ENCODE measurements around the gene IGF1R.

The IGF1R gene

GRCh38 chr15:98705070-98705469 lies 56.7 kb downstream of the IGF1R start:
- no peak for DNase-seq (ENCODE audit: low read depth in 2 of 2)

- DNase-seq (ENCODE audit: low read depth in 2 of 2), result no peak
These were observed 58.0 kb downstream of the IGF1R start for GRCh38 chr15:98706387-98706786.

DNA sequence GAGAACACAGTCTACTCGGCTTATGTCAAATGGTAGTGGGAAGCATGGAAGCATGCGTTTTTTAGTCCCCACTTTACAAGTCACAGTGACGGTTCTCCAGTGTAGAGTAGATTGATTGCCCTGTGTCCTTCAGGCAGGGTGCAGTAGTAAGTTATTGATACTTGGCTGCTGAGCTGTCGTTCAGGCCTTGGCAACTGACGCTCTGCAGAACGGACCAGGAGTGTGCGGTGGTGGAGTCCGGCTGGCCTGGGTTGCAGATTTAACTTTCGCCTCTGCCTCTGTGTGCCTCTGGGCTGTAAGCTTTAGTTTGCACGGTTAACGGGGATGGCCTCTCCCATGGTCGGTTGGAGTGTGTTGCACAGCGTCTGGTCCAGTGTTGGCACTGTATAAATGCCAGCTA lies 58.6 kb downstream of the IGF1R start:
- no peak for DNase-seq (ENCODE audit: low read depth in 2 of 2)

DNA sequence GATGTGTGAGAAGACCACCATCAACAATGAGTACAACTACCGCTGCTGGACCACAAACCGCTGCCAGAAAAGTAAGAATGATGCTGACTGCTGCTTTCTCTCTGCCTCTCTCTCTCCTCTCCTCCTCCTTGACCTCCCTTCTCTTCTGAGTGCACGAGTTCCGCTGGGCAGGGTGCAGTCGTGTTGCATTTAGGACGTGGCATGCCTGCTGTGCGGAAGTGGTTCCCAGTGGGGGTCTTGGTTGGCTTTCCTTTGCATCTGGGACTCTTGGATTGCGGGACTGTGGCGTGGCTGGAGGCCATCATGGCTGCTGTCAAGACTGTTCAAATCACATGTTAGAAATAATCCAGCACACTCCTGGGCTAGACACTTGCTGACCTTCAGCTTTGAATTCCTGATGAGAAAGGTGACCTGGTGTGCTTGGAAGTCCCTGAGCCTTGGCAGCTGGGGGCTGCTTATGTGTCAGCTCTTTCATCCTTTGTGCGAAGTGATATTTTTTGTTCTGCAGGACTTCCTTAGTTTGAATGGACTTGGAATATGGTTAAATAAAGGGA lies 59.8 kb downstream of the IGF1R start:
- no peak for DNase-seq (ENCODE audit: low read depth in 2 of 2)

- DNase-seq (ENCODE audit: low read depth in 2 of 2), result no peak
These were observed 63.5 kb downstream of the IGF1R start for GRCh38 chr15:98711810-98712209.

DNA sequence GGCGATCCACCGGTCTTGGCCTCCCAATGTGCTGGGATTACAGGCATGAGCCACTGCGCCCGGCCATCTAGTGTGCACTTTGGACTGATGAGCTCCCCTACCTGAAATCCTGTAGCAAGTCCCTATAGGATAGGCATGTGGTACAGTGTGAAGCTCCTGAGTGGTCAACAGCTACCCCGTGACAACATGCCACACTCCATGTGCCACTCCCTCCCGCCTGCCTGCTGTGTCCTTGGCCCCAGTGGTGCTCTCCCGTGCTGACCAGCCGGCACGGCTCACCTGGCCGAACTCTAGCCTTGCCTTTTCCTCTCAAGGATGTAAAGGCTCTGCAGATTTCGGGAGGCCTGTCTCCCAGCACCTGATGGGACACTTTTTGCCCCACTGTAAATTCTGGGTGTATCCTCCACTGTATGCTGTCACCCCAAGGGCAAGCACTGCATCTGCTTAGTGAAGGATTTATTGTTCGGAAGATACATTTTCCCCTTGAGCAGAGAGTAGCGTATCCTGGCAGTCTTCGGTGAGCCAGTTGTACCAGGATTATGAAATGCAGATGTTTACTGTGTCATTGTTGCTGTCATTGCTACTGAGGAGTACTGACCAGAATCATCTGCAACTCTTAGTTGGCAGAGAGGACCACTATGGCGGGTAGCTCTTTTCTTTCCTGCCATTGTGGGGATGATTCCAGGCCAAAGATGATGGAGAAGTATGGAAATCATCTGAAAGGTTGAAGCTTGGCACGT lies 64.7 kb downstream of the IGF1R start:
- DNase-seq (ENCODE audit: low read depth in 2 of 2), result no peak

GRCh38 chr15:98713585-98714001 lies 65.3 kb downstream of the IGF1R start:
- DNase-seq (ENCODE audit: low read depth in 2 of 2), result no peak

DNA sequence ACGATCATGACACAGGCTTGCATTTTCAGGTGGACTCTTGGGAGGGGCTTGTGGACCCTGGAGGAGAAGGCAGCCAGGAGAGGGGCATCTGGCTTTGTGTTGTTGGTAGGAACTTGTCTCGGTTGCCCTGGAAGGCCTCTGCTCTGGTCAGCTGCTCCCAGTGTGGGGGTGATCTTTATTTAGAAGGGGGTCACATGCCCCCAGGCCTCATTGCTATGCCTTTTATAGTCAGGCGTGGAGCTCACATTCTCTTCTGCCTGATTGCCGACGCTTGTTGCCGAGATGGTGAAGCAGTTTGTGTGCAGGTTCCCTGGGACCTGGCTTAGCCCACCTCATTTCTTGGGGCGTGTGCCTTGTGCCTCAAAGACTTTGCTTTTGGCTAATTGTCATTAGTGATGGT lies 66.6 kb downstream of the IGF1R start:
- no peak for DNase-seq (ENCODE audit: low read depth in 2 of 2)

DNA sequence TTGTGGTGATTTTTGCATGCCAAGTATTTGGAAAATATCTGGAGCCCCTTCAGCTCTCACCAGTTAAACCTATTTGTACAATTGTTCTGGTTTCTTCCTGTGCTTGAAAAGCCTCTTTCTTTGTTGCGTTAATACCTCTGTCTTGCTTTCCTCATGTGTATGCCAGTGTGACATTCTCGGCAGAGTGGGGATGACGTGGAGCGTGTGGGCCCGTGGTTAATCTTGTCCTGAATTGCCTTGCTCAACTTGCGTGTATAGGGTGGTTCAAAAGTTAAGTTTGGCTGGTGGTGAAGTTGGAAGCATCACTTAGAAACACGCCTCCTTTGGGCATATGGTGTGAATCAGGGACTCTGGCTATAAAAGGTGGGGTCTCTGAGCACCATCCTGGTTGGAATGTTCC lies 67.1 kb downstream of the IGF1R start:
- no peak for DNase-seq (ENCODE audit: low read depth in 2 of 2)

DNA sequence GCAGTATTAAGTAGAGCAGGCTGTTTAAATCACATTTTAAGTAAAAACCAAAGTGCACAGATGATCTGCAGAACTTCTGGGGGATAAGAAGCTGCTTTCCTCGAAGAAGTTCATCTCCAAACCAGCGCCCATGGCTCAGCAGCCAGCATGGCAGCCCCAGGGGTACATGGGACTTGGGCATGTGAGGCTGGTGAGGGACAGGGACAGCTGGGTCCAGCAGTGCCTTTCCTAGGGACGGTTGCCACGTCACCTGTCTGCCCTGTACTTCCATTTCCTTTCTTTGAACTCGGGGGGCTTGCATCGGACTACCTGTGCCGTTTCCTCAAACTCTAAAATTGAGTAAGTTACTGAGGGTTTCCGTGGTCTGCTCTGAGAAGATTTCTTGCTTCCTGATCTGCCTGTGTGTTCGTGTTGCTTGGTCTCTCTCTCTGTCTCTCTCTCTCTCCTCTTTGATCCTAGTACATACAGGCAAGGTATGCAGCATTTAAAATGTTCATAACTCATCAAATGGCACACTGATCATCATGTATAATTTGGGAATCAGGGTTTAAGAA lies 67.6 kb downstream of the IGF1R start:
- DNase-seq (ENCODE audit: low read depth in 2 of 2), result no peak

- no peak for DNase-seq (ENCODE audit: low read depth in 2 of 2)
These were observed 69.0 kb downstream of the IGF1R start for GRCh38 chr15:98717371-98717770.

GRCh38 chr15:98717942-98718341 lies 69.6 kb downstream of the IGF1R start:
- no peak for DNase-seq (ENCODE audit: low read depth in 2 of 2)

DNA sequence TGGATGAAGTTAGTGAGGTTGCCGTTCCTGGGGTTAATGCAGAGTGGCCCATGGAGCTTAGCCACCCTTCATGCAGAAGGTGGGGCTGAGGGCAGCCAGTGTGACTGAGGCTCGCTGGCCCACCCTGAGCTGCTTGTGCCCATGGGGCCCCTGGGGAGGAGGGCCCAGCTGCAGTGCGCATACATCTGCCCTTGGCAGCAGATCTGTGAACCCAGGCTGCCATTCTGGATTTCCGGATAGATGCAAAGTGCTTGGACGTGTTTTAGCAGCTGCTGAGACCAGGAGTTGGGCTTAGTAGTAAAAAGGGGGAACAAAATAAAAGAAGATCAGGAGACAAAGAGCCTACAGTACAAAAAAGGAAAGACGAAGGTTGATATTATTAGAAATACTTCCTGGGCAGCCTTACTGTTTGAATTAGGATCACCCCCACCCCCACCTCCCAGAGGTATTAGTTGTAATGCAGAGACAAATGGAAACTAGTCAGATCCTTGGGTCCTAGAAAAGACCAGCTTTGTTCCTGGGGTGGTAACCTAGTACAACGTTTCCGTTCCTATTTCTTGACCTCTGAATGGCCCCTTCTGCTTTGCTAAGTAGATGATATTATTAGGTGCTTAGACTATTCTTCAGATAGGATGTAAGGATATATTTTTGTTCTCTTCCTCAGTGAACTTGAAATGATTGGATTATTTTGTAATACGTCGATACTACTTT lies 70.2 kb downstream of the IGF1R start:
- no peak for DNase-seq (ENCODE audit: low read depth in 2 of 2)

- DNase-seq (ENCODE audit: low read depth in 2 of 2), result no peak
These were observed 70.9 kb downstream of the IGF1R start for GRCh38 chr15:98719137-98719740.

DNA sequence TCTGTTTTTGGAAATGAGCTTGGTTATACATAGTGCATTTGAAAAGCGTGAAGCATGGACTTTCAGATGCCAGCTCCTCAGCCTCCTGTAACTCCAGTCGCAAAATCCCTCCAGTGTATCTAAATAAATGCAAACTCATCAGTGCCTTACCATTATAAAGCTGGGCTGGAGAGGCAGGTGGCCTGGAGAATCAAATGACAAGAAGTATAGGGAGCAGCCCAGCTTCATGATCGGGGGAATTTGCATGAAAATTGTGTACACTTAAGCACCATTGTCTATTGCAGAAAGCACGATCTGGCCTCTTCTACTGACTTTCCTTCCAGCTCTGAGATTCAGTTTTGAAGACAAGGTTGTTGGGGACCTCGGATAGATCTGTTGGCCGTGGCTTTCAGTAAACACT lies 71.7 kb downstream of the IGF1R start:
- DNase-seq (ENCODE audit: low read depth in 2 of 2), result no peak

GRCh38 chr15:98720577-98721565 lies 72.5 kb downstream of the IGF1R start:
- DNase-seq (ENCODE audit: low read depth in 2 of 2), result no peak

- no peak for DNase-seq (ENCODE audit: low read depth in 2 of 2)
These were observed 73.9 kb downstream of the IGF1R start for GRCh38 chr15:98722209-98722608.

GRCh38 chr15:98722645-98723044 lies 74.3 kb downstream of the IGF1R start:
- no peak for DNase-seq (ENCODE audit: low read depth in 2 of 2)

- DNase-seq (ENCODE audit: low read depth in 2 of 2), result no peak
These were observed 74.9 kb downstream of the IGF1R start for GRCh38 chr15:98723195-98723594.

GRCh38 chr15:98724048-98724447 lies 75.7 kb downstream of the IGF1R start:
- DNase-seq (ENCODE audit: low read depth in 2 of 2), result no peak

DNA sequence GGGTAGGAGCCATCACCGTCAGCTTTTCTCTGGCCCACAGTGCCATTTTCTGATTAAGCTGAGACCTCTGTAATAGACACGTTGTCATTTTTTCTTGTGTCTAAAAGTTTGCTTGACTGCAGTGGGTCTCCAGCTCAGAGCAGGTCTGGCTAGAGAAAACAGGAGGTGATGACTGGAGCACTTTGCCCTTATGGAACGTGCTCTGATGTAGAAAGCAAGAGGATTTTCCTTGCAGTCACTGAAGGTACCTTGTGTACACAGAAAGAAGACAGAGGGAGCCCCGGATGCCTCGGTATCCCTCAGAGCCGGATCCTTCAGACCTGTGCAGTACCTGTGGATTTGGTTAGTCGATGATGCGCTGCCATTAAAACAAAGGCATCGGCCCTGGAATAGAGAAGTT lies 76.2 kb downstream of the IGF1R start:
- DNase-seq (ENCODE audit: low read depth in 2 of 2), result no peak
